HEK293T (cell line): ENCODE results near the gene CUL3.
A peak's percentile ranks its signal among the peaks of the same experiment; 100 is the strongest.
"Not testable (repeated sequence)": the region's sequence is repeated elsewhere in the genome, so short reads cannot be mapped to it uniquely, and the experiment has no call there.

Experiments
- CTCF ChIA-PET: fragments of 350-600 bp; formaldehyde crosslinking; extraction: SDS; loops from one replicate; lab custom pipeline; 2021; ENCODE audit warnings: antibody characterized with exemption, inconsistent platforms; lab: Yijun Ruan, JAX
- POLR2A ChIA-PET: fragments of 350-600 bp; formaldehyde crosslinking; extraction: SDS; loops from one replicate; lab custom pipeline; 2020; ENCODE audit warnings: antibody characterized with exemption, inconsistent platforms; lab: Yijun Ruan, JAX
- DNase-seq: peaks from one replicate; pipeline ENCODE4 v3.0.0; 2012; ENCODE audit warnings: mixed read lengths; ENCODE audit errors: extremely low spot score
- ARNT ChIP-seq: fragments of 450-650 bp; IDR thresholded peaks from 2 replicates; pipeline ENCODE4 v1.6.1; 2017; ENCODE audit warnings: mild to moderate bottlenecking
- BHLHE40 ChIP-seq: fragments of 450-650 bp; IDR thresholded peaks from 2 replicates; pipeline ENCODE4 v1.6.1; 2016; ENCODE audit warnings: mild to moderate bottlenecking, moderate library complexity, borderline replicate concordance
- CTBP1 ChIP-seq: fragments of 450-650 bp; IDR thresholded peaks from 2 replicates; pipeline ENCODE4 v1.6.1; 2016; ENCODE audit warnings: borderline replicate concordance
- ELF4 ChIP-seq: fragments of 450-650 bp; IDR thresholded peaks from 2 replicates; pipeline ENCODE4 v1.6.1; 2017; ENCODE audit warnings: antibody characterized with exemption
- FOXA1 ChIP-seq: fragments of 450-650 bp; IDR thresholded peaks from 2 replicates; pipeline ENCODE4 v1.6.1; 2016; ENCODE audit warnings: mild to moderate bottlenecking
- FOXK2 ChIP-seq: fragments of 450-650 bp; IDR thresholded peaks from 2 replicates; pipeline ENCODE4 v1.6.1; 2016; ENCODE audit warnings: mild to moderate bottlenecking
- FOXM1 ChIP-seq: fragments of 450-650 bp; IDR thresholded peaks from 2 replicates; pipeline ENCODE4 v1.6.1; 2017; ENCODE audit warnings: mild to moderate bottlenecking, borderline replicate concordance
- HDGF ChIP-seq: fragments of 450-650 bp; IDR thresholded peaks from 2 replicates; pipeline ENCODE4 v1.6.1; 2017; ENCODE audit warnings: antibody characterized with exemption, borderline replicate concordance
- L3MBTL2 ChIP-seq: fragments of 450-650 bp; conservative IDR thresholded peaks from 2 replicates; pipeline ENCODE4 v1.6.1; 2016; ENCODE audit warnings: mild to moderate bottlenecking
- LEF1 ChIP-seq: fragments of 450-650 bp; IDR thresholded peaks from 2 replicates; pipeline ENCODE4 v1.6.1; 2017; ENCODE audit warnings: mild to moderate bottlenecking, borderline replicate concordance
- NFRKB ChIP-seq: fragments of 450-650 bp; IDR thresholded peaks from 2 replicates; pipeline ENCODE4 v1.6.1; 2016; ENCODE audit warnings: mild to moderate bottlenecking, moderate library complexity
- SP1 ChIP-seq: fragments of 450-650 bp; IDR thresholded peaks from 2 replicates; pipeline ENCODE4 v1.6.1; 2017
- SUZ12 ChIP-seq: fragments of 450-650 bp; IDR thresholded peaks from 2 replicates; pipeline ENCODE4 v1.6.1; 2016; ENCODE audit warnings: mild to moderate bottlenecking
- TARDBP ChIP-seq: fragments of 450-650 bp; IDR thresholded peaks from 2 replicates; pipeline ENCODE4 v1.6.1; 2016
- ZNF384 ChIP-seq: fragments of 450-650 bp; IDR thresholded peaks from 2 replicates; pipeline ENCODE4 v1.6.1; 2016
- TF ChIP-seq, protein P1 (sequence below): fragments of 450-650 bp; IDR thresholded peaks from 2 replicates; pipeline ENCODE4 v1.6.1; 2016

CUL3 gene

DNA sequence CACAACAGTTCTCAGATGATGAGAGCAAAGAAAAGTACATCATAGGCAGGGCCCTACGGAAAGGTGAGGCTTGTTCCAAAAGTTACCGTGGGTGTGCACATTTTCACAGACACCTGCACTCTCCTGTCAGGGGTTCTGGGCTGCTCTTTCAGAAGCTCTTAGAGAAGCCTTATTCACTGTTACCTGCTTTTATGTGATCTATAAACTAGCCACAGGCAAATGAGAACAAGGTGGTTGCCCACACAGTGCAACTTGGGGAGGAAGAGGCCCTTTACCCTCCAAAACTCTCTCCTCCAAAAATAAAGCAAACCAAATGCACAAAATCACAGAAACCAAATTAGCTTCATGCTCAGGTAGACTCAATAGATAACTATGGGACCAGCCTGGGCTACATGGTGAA lies 11.1 kb upstream of the CUL3 start:
- TF ChIP-seq ARNT (no peak), FOXA1 (no peak), SP1 (no peak), FOXK2 (no peak), L3MBTL2 (no peak), ZNF384 (no peak), BHLHE40 (no peak), HDGF (no peak), FOXM1 (no peak), CTBP1 (no peak)
- no peak for DNase-seq
- ChIA-PET POLR2A (no interaction called here), CTCF (interaction anchor here (0.7 kb wide), 1 partner anchor 356 kb away, joined by 5 read pairs; no protein-coding TSS in a partner anchor)

DNA sequence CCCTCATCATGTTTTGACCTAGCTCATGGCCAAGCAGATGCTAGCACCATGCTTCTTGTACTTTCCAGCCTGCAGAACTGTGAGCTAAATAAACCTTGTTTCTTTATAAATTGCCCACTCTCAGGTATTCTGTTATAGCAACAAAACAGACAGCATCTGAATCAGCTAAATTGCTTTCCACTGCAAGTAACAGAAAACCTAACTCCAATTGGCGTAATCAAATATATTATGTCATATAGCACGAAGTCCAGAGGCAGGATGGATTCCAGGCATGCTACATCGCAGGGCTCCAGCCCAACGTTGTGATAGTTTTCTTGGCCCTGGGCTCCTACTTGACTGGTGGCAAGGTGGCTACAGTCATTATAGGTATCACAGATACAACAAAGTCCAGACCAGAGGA lies 10.4 kb upstream of the CUL3 start:
- DNase-seq, result no peak
- TF ChIP-seq FOXA1 (no peak), SP1 (no peak), SUZ12 (no peak), TARDBP (no peak), NFRKB (no peak), FOXK2 (no peak), BHLHE40 (no peak), ELF4 (no peak), FOXM1 (no peak), L3MBTL2 (no peak), CTBP1 (no peak), HDGF (no peak), ZNF384 (no peak), ARNT (no peak), LEF1 (no peak)
- TF ChIP-seq, protein P1, sequence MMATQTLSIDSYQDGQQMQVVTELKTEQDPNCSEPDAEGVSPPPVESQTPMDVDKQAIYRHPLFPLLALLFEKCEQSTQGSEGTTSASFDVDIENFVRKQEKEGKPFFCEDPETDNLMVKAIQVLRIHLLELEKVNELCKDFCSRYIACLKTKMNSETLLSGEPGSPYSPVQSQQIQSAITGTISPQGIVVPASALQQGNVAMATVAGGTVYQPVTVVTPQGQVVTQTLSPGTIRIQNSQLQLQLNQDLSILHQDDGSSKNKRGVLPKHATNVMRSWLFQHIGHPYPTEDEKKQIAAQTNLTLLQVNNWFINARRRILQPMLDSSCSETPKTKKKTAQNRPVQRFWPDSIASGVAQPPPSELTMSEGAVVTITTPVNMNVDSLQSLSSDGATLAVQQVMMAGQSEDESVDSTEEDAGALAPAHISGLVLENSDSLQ, result no peak
- POLR2A ChIA-PET, result no interaction called here
- CTCF ChIA-PET, result no interaction called here

DNA sequence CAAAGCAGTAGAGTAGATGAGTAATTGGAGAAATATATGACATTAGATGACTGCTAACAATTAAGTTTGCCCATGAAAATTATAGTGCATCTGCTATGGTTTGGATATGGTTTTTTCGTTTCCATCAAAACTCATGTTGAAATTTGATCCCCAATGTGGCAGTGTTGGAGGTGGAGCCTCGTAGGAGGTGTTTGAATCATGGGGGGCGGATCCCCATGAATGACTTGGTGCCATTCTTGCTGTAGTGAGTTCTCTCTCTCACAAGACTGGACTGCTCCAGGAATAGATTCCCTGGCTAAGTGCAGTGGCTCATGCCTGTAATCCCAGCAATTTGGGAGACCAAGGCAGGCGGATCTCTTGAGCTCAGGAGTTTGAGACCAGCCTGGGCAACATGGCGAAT lies 9.7 kb upstream of the CUL3 start:
- no peak for DNase-seq
- POLR2A ChIA-PET, result no interaction called here
- TF ChIP-seq SUZ12, result no peak
- TF ChIP-seq FOXA1, result no peak
- TF ChIP-seq HDGF, result no peak
- CTCF ChIA-PET, result no interaction called here

DNA sequence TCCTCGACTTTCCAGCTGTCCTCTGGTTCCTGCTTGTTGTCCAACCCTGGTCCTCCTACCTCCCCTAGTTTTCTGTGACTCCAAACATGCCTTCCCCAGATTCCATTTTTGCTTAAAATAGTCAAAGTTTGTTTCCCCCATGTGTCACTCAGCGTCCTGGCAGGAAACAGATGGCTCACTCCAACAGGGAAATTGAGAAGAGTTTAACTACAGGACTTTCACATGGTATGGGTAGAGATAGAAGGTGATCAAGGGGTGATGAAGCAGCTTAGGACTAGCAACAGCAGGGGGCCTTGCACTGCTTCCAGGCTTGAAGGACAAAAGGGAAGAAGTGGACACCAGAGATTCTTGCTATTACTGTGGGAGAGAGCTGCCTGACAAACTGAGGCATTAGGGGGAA lies 6.1 kb upstream of the CUL3 start:
- TF ChIP-seq ZNF384 (no peak), CTBP1 (no peak), SP1 (no peak), TARDBP (no peak), ARNT (no peak), NFRKB (no peak), L3MBTL2 (no peak), HDGF (no peak), ELF4 (no peak), FOXK2 (no peak), SUZ12 (no peak), LEF1 (no peak), FOXA1 (no peak), BHLHE40 (no peak)
- TF ChIP-seq, protein P1, result no peak
- CTCF ChIA-PET, result no interaction called here
- no peak for DNase-seq
- POLR2A ChIA-PET, result no interaction called here

DNA sequence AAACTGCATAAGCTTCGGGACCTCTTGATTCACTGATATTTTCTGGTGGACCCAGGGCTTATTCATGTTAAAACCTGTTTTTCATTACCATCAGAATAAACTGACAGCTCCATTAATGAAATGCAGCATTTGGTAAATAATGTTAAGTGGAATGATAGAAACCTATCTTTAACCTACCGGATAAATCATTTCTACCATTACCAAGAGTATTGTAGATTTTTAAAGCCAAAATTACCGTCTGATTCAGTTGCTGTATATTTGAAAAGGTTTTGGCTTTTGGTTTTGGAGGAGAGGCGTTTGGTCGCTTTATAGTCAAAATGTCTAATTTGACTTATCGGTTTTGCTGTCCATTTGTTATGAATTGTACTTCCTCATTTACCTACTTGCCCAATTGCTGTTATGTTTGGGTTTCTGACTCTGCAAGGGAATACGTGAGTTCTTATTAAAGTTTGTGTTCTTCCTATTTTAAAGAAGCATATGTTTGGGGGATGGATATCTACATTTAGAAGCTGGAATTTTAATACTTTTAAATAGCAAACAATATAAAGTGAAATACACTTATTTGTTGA lies 1.0 kb upstream of the CUL3 start:
- ChIA-PET POLR2A (interaction anchor here (1.0 to 1.6 kb wide), 4 partner anchors 11 to 279 kb away, joined by 3 to 6 read pairs (median 3); no protein-coding TSS in a partner anchor), CTCF (no interaction called here)
- no peak for DNase-seq
- TF ChIP-seq FOXA1 (no peak), L3MBTL2 (0 out of 2 replicates have a peak, but pooled peaks have one; percentile 8), NFRKB (no peak), SUZ12 (no peak)

DNA sequence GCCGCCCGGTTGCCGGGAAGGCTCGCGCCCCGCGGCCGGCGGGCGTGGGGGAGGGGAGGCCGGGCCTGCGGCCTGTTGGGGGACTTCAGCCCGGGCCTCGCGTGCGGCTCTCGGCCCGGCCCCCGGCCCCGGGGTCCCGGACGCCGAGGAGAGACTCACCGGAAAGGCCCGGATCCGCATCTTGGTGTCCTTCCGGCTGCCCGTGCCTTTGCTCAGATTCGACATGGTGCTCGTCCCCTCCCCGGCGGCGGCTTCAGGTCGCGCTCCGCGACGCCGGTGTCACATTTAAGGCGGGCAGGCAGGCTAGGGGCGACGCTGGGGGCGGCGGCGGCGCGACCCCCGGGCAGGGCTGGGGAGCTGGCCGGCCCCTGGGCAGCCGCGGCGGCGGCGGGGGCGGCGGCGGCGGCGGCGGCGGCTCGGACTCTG lies 365 bp downstream of the CUL3 start:
- CTCF ChIA-PET, result no interaction called here
- TF ChIP-seq FOXA1 (no peak), TARDBP (no peak), LEF1 (no peak), SUZ12 (no peak), NFRKB (no peak), HDGF (no peak)
- POLR2A ChIA-PET, result interaction anchor here (0.9 to 1.6 kb wide), 5 partner anchors 10 to 215 kb away, joined by 3 to 6 read pairs (median 3); no protein-coding TSS in a partner anchor
- peak; percentile 32 for DNase-seq

DNA sequence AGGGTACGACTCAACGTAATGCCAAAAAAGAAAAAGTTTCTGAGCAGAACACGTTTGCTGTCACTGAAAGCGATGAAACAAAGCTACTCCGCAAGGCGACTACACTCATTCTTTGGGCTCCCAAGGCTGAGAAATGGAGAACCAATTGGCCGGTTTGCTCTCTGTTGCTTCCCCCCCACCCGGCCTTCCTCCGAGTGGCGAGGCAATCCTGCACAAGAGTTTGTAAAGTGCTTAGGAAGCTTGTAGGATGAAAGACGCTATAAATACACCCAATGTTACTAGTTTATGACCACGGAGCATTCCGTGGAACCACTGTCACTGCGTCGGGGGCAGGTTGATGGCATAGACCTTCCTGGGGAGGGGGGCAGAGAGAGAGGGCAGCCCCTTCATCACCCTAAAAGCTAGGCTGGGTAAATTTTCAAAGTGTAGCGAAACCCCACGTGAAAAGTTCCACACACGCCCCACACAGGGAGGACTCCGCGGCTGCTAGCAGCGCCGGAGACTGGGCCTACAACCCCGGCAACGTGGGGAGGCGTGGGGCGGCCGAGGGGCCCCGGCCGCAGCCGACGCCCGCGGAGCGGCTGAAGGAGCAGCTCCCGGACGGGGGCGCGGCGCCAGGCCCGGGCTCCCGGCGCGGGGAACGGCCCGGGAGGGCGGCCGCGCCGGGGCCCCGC lies 915 bp downstream of the CUL3 start:
- TF ChIP-seq FOXA1 (no peak), BHLHE40 (no peak), TARDBP (no peak)
- peak; percentile 26 for DNase-seq
- POLR2A ChIA-PET, result interaction anchor here (1.0 to 1.5 kb wide), 2 partner anchors 15 to 57 kb away, joined by 3 read pairs; no protein-coding TSS in a partner anchor
- CTCF ChIA-PET, result no interaction called here

DNA sequence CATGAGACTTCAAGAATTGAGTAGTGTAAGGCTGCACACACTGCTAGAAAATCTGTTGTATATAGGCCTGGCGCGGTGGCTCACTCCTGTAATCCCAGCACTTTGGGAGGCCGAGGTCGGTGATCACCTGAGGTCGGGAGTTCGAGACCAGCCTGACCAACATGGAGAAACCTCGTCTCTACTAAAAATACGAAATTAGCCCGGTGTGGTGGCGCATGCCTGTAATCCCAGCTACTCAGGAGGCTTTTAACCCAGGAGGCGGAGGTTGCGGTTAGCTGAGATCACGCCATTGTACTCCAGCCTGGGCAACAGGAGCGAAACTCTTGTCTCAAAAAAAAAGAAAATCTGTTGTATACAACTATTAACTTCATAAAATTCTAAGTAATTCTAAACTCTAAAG lies 2.1 kb downstream of the CUL3 start:
- POLR2A ChIA-PET, CTCF ChIA-PET, DNase-seq: not testable (repeated sequence)
